Measurements from ENCODE around the gene NEK6.

The NEK6 gene

DNA sequence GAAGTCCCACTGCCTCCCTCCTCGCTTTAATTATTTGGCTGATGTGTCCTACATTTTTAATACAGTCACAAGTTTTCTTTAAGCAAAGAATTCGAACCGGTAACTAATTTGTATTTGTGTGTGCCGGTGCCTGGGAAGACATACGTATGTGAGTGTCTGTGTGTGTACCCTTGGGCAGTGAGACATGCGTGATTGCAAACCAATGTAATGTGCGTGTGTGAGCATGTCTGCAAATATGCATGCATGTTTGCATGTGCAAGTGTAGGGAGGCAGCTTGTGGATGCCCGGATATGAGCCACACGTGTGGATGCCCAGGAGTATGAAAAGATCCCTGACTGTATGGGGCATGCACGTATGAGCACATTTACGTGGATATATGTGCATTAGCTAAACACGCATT, 44.4 kb upstream of the NEK6 start:
- no peak overlapping the region for H3K27ac ChIP-seq
- ChIA-PET CTCF (no interaction called here), POLR2A (ENCODE audit: low non-redundant PET) (no interaction called here)
- no peak for DNase-seq (ENCODE audit: low spot score)
- TF ChIP-seq, protein P1, sequence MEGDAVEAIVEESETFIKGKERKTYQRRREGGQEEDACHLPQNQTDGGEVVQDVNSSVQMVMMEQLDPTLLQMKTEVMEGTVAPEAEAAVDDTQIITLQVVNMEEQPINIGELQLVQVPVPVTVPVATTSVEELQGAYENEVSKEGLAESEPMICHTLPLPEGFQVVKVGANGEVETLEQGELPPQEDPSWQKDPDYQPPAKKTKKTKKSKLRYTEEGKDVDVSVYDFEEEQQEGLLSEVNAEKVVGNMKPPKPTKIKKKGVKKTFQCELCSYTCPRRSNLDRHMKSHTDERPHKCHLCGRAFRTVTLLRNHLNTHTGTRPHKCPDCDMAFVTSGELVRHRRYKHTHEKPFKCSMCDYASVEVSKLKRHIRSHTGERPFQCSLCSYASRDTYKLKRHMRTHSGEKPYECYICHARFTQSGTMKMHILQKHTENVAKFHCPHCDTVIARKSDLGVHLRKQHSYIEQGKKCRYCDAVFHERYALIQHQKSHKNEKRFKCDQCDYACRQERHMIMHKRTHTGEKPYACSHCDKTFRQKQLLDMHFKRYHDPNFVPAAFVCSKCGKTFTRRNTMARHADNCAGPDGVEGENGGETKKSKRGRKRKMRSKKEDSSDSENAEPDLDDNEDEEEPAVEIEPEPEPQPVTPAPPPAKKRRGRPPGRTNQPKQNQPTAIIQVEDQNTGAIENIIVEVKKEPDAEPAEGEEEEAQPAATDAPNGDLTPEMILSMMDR (conservative IDR thresholded peaks at IDR 0.05; ENCODE audit: low read depth): no peak

DNA sequence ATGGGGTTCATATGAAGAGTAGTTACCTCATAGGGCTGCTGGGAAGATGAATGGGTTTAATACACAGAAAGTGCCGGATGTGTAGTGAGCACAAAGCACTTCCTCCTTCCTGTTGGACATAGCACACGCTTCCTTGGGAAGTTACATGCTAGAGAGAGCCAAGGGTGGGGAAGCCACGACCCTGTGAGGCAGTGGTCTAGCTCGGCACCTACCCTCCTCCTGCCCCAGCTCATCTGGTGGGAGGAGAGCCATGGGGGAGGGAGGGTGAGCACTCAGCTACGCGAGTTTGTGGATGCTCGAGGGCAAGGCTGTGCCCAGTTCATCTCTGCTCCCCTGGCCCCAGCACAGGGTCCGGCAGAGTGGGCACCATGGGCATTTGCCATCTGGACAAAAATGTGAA, 43.6 kb upstream of the NEK6 start:
- DNase-seq (ENCODE audit: low spot score): no peak
- TF ChIP-seq, protein P1 (conservative IDR thresholded peaks at IDR 0.05; ENCODE audit: low read depth): no peak
- ChIA-PET CTCF (interaction anchor here (0.6 kb wide), 1 partner anchor 59 kb away, joined by 3 read pairs; no protein-coding TSS in a partner anchor), POLR2A (ENCODE audit: low non-redundant PET) (no interaction called here)
- H3K27ac ChIP-seq: no peak overlapping the region

DNA sequence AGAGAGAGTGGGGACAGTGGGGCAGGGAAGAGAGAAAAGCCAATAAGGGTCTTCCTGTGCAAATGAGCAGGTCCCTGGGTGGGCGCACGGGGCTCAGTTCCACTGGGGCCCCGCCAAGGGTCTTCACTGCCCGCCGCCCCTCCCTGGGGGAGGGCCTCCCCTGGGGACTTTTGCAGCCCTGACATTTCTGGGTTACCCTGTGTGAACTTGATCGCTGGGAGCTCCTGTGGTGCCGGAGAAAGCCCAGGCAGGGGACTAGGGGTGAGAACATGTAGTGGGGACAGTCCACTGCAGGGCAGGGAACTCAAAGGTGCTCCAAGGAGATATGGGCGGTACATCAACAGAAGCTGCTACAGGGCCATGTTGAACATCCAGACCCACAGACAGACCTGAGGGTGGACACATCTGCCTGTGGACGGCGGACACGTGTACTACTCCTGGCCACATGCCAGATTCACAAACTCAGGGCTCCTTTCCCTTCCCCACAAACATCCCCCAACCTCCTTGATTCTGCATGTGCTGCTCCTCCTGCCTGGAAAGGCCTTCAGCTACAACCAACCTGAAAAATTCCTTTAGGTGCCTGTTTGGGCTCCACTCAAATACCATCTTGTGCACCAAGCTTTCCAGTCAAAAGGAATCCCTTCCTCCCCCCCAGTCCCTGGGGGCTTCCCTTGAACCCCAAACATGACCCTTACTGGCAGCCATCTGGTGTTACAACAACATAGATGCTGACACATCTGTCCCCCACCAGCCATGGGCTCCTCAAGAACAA, 43.0 kb upstream of the NEK6 start:
- POLR2A ChIA-PET (ENCODE audit: low non-redundant PET): no interaction called here

DNA sequence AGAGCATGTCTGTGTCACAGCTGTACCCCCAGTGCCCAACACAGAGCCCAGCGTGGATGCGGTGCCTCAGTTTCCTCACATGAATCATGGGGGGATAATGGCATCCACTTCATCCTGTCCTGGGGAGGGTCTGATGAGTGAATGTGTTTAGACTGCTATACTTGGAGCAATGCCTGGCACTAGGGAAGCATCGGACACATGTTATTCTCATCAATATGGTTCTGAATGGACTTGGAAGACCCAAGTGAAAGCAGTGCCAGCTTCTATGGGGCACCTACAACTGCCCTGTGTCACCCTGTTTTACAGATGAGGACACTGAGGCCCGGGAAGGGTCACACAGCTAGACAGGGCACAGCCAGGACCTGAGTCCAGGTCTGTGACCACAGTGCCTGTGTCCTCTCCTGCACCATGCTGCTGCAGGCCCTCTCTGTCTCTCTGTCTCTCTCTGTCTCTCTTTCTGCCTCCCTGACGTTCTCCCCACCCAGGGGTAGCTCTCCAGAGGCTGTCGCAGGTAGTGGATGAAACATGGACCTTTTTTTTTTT, 42.3 kb upstream of the NEK6 start:
- POLR2A ChIA-PET (ENCODE audit: low non-redundant PET): no interaction called here
- CTCF ChIA-PET: interaction anchor here (0.5 kb wide), 1 partner anchor 34 kb away, joined by 7 read pairs; no protein-coding TSS in a partner anchor
- TF ChIP-seq, protein P1 (conservative IDR thresholded peaks at IDR 0.05; ENCODE audit: low read depth): no peak

More for the DNA sequence above, 43.0 kb upstream of the NEK6 start:
- DNase-seq (ENCODE audit: low spot score): no peak
- CTCF ChIA-PET: interaction anchor here (0.6 kb wide), 1 partner anchor 59 kb away, joined by 3 read pairs; no protein-coding TSS in a partner anchor
- TF ChIP-seq, protein P1 (conservative IDR thresholded peaks at IDR 0.05; ENCODE audit: low read depth): no peak
- H3K27ac ChIP-seq: no peak overlapping the region

DNA sequence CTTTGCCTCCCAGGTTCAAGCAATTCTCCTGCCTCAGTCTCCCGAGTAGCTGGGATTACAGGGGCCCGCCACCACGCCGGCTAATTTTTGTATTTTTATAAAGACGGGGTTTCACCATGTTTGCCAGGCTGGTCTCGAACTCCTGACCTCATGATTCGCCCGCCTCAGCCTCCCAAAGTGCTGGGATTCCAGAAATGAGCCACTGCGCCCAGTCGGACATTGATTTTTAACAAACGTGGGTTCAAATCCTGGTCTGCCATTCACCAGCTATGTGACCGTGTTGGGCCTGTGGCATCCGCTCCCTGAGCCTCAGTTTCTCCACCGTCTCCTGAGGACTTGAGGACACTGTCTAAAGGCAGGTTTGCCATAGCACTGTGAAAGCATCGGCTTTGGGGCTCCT, 41.8 kb upstream of the NEK6 start:
- DNase-seq (ENCODE audit: low spot score): no peak
- ChIA-PET POLR2A (ENCODE audit: low non-redundant PET) (no interaction called here), CTCF (interaction anchor here (0.5 kb wide), 1 partner anchor 34 kb away, joined by 7 read pairs; no protein-coding TSS in a partner anchor)
- TF ChIP-seq, protein P1 (conservative IDR thresholded peaks at IDR 0.05; ENCODE audit: low read depth): no peak
- H3K27ac ChIP-seq: no peak overlapping the region

More for the DNA sequence above, 42.3 kb upstream of the NEK6 start:
- DNase-seq (ENCODE audit: low spot score): no peak
- H3K27ac ChIP-seq: no peak overlapping the region

DNA sequence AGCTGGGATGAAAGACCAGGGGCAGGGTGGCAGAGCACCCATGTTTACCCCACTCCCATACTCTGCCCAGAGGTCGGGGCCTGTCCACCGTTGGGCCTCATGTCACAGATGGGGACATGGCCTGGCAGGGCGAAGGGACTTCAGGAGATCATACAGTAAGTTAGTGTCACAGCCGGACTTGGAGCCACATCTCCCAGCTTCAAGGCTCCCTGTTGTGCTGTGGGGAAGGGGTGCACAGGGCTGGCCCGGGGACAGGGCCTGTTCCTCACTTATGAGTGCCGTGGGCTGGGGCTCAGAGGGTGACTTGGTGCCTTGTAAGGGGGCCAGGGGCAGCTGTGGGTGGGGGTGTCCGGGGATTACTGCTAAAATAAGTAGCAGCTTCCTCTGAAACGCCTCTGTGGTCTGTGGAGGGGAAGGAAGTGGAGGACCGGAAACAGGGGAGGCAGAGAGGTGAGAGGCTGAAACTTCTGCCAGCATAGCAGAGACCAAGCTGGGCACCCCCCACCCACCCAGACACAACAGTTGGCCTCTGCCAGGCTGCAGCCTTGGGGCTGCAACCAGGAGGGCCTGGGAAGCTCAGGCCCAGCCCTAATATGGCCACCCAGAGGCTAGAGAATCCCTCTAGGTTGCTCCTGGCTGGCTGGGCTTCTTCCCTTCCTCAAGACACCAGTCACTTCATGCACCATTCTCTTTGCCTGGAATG, 41.1 kb upstream of the NEK6 start:
- DNase-seq (ENCODE audit: low spot score): no peak
- ChIA-PET CTCF (no interaction called here), POLR2A (ENCODE audit: low non-redundant PET) (no interaction called here)
- no peak overlapping the region for H3K27ac ChIP-seq
- TF ChIP-seq, protein P1 (conservative IDR thresholded peaks at IDR 0.05; ENCODE audit: low read depth): no peak
